ENCODE results near the gene TMEM132A. TPM values are rescaled to one million over a fixed set of nuclear protein-coding genes. Genes with fewer than 3 reads are reported as not detected.

The TMEM132A gene
- total RNA-seq, 1 experiment from 2014 or later = 95.5 TPM

- peak overlapping the region; percentile 74 for H3K14ac ChIP-seq (ENCODE audit: insufficient read depth, low read length)
- no peak overlapping the region for H4K8ac ChIP-seq (replicated peaks; ENCODE audit: insufficient read length, low read depth, low read length)
- no peak overlapping the region for H2AFZ ChIP-seq (ENCODE audit: low read length)
- no peaks in the 10 kb centered on the region for H3K9me3 Mint-ChIP-seq
- no peak overlapping the region for H3K27ac ChIP-seq (ENCODE audit: insufficient read length, low read depth, low read length)
- no peaks in the 10 kb centered on the region for H3K4me1 ChIP-seq (ENCODE audit: insufficient read depth, low read length)
- H3K4me2 ChIP-seq (ENCODE audit: insufficient read depth, insufficient read length, low read length) = peak overlapping the region; percentile 61
- TF ChIP-seq, protein P1, sequence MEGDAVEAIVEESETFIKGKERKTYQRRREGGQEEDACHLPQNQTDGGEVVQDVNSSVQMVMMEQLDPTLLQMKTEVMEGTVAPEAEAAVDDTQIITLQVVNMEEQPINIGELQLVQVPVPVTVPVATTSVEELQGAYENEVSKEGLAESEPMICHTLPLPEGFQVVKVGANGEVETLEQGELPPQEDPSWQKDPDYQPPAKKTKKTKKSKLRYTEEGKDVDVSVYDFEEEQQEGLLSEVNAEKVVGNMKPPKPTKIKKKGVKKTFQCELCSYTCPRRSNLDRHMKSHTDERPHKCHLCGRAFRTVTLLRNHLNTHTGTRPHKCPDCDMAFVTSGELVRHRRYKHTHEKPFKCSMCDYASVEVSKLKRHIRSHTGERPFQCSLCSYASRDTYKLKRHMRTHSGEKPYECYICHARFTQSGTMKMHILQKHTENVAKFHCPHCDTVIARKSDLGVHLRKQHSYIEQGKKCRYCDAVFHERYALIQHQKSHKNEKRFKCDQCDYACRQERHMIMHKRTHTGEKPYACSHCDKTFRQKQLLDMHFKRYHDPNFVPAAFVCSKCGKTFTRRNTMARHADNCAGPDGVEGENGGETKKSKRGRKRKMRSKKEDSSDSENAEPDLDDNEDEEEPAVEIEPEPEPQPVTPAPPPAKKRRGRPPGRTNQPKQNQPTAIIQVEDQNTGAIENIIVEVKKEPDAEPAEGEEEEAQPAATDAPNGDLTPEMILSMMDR (conservative IDR thresholded peaks at IDR 0.05) = no peak
- H3K27ac Mint-ChIP-seq = peak overlapping the region in 1 of 3 experiments; percentile 72; a peak in 1 of 7 replicates
- no peaks in the 10 kb centered on the region for H3K79me2 ChIP-seq (ENCODE audit: insufficient read depth, low read length)
- no peak overlapping the region for H4K91ac ChIP-seq (ENCODE audit: insufficient read length, low read depth, low read length)
- H3K36me3 Mint-ChIP-seq (ENCODE audit: insufficient read depth in 1 of 3, low read depth in 3 of 3) = no peaks in the 10 kb centered on the region; a peak in 1 of 7 replicates
- H3K79me1 ChIP-seq (ENCODE audit: insufficient read depth, low read depth, low read length, poor library complexity, severe bottlenecking) = no peaks in the 10 kb centered on the region
- H3K27me3 Mint-ChIP-seq (ENCODE audit: low read depth) = peaks cover 48% of the 10 kb centered on the region
- peak; percentile 53 for DNase-seq
- no peak overlapping the region for H3K4ac ChIP-seq (ENCODE audit: low read depth, low read length)
- no peaks in the 10 kb centered on the region for H4K20me1 ChIP-seq (ENCODE audit: control insufficient read depth, insufficient read depth, insufficient read length)
- H3K9ac ChIP-seq (ENCODE audit: extremely low read depth, insufficient read length, low read length) = peak overlapping the region; percentile 1
- peaks cover 33 to 40% of the 10 kb centered on the region in 2 experiments for H3K4me1 Mint-ChIP-seq
- no peak overlapping the region for H3K23ac ChIP-seq (ENCODE audit: insufficient read length, low read depth, low read length)
- no peak overlapping the region for H2BK20ac ChIP-seq (ENCODE audit: low read depth, low read length, poor library complexity, severe bottlenecking)
- H2AK5ac ChIP-seq (ENCODE audit: insufficient read length, low read length) = no peak overlapping the region
- H3K18ac ChIP-seq (ENCODE audit: insufficient read length, low read depth, low read length) = peak overlapping the region; percentile 77
- H2BK12ac ChIP-seq (ENCODE audit: insufficient read length, low read depth, low read length) = no peak overlapping the region
- no peak overlapping the region for H3K56ac ChIP-seq (ENCODE audit: insufficient read length, low read depth, low read length)
- H3K23me2 ChIP-seq (ENCODE audit: insufficient read length, low read depth, low read length, poor library complexity, severe bottlenecking) = peaks cover 15% of the 10 kb centered on the region
- WGBS (ENCODE audit: extremely low coverage, insufficient read length, low lambda C conversion rate) = no CpG with 5 or more reads among the region's 8 CpGs
- H2BK15ac ChIP-seq (ENCODE audit: low read depth, low read length) = no peak overlapping the region
- no peak overlapping the region for H3T11ph ChIP-seq (ENCODE audit: low read length)
- H3K4me3 Mint-ChIP-seq = peak overlapping the region; percentile 51 to 81
- no peak overlapping the region for H4K5ac ChIP-seq (ENCODE audit: insufficient read length, low read depth, low read length)
- no peak overlapping the region for H2BK120ac ChIP-seq (ENCODE audit: low read depth, low read length, poor library complexity, severe bottlenecking)
- no peaks in the 10 kb centered on the region for H3K9me3 ChIP-seq (ENCODE audit: control insufficient read depth, low read depth, low read length)
- H3K27me3 ChIP-seq (ENCODE audit: insufficient read depth, low read length) = no peaks in the 10 kb centered on the region; the same call in 1 of the 2 replicates
- no peak overlapping the region for H2BK5ac ChIP-seq (ENCODE audit: insufficient read length, low read length)
Observed at GRCh38 chr11:60951606-60951903, 27.3 kb downstream of the TMEM132A start.
